ENCODE measurements around the gene DDX19B. TPM values are rescaled to one million over a fixed set of nuclear protein-coding genes. Genes with fewer than 3 reads are reported as not detected.
"Not testable (repeated sequence)": the region's sequence is repeated elsewhere in the genome, so short reads cannot be mapped to it uniquely, and the experiment has no call there.

Gene DDX19B
- total RNA-seq, 2 experiments from 2014 or later, result 28.7 to 31.3 TPM

DNA sequence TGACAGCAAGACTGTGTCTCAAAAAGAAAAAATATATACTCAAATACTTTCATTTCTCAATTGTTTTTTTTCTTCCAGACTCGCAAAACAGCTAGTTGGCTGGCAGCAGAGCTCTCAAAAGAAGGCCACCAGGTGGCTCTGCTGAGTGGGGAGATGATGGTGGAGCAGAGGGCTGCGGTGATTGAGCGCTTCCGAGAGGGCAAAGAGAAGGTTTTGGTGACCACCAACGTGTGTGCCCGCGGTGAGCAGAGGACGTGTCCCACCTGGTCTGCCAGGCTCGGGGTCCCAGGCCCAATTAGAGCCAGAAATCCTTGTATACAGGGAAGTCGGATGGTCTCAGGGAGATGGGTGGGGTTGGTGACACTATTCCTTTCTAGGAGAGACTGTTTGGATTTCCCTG lies 71.2 kb downstream of the DDX19B start:
- CTCF ChIA-PET, result interaction anchor here (0.7 to 1.6 kb wide), 11 partner anchors 9 to 283 kb away, joined by 3 to 8 read pairs (median 3); partner anchors contain the start of genes COG4, DDX19A, SF3B3 and ST3GAL2
- H3K4me3 Mint-ChIP-seq, result not testable (repeated sequence)

DNA sequence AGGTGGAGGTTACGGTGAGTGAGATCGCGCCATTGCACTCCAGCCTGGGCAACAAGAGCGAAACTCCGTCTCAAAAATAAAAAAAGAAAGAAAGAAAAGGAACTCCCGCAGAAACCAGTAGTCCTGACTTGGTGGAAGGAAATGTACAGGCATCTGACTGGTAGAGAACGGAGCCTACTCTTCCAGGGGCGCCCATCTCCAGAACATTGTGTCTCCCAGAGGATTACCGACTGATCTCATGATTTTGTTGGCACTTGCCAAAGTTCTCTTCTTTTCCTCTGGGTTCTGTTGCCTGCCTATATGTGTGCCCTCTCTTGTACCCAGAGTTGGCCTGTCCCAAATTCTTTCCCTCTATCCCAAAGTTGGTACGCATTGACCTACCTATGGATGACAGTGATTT lies 71.9 kb downstream of the DDX19B start:
- H3K9me3 Mint-ChIP-seq, result no peaks in the 10 kb centered on the region
- H3K27ac Mint-ChIP-seq, result no peak overlapping the region
- H3K36me3 Mint-ChIP-seq (ENCODE audit: low read depth), result peaks cover 42% of the 10 kb centered on the region
- DNase-seq, result no peak
- intact Hi-C loops (cut with micrococcal nuclease), result loop anchor here (1.0 kb wide), 2 partner anchors 282 to 400 kb away; no protein-coding TSS in a partner anchor
- H3K4me1 Mint-ChIP-seq (ENCODE audit: low read depth), result peaks cover 2% of the 10 kb centered on the region
- CTCF ChIA-PET, result interaction anchor here (0.5 to 0.8 kb wide), 2 partner anchors 24 to 80 kb away, joined by 3 read pairs; partner anchors contain the start of gene DDX19A
- H3K27me3 Mint-ChIP-seq (ENCODE audit: low read depth), result no peaks in the 10 kb centered on the region
- H3K4me3 Mint-ChIP-seq, result no peak overlapping the region

More for the DNA sequence above, 71.2 kb downstream of the DDX19B start:
- H3K36me3 Mint-ChIP-seq (ENCODE audit: low read depth), result peaks cover 40% of the 10 kb centered on the region
- not testable (repeated sequence) for H3K27me3 Mint-ChIP-seq (ENCODE audit: low read depth); H3K4me1 Mint-ChIP-seq (ENCODE audit: low read depth); H3K9me3 Mint-ChIP-seq
- peak overlapping the region; percentile 31 for H3K27ac Mint-ChIP-seq
- peak; percentile 60 for DNase-seq
- intact Hi-C loops (cut with micrococcal nuclease), result loop anchor here (1.0 kb wide), 2 partner anchors 283 to 401 kb away; no protein-coding TSS in a partner anchor

DNA sequence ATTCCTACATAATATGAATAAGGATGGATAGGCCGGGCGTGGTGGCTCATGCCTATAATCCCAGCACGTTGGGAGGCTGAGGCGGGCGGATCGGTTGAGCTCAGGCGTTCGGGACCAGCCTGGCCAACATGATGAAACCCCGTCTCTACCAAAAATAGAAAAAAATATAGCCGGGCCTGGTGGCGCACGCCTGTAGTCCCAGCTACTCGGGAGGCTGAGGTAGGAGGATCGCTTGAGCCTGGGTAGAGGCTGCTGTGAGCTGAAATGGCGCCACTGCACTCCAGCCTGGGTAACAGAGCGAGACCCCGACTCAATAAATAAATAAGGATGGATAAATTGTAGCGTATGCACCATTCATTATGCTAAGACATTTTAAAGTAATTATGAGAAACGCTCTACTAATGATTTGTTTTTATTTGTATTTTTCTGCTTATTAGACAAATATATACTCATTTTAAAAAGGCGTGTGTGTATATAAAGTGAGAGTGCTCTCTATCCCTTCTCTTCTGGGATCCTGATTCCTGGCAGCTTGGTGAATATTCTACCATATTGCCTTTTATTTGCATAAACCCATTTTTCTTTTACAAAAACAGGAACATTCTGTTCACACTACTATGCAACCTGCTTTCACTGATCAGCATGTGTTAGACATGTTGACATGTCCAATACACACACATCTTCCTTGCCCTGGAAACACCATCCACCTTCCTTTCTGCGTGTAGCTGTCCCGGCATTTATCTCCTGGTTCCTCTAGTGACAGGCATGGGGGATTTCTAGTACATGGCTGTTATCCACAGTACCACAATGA lies 74.1 kb downstream of the DDX19B start:
- Mint-ChIP-seq H3K4me3 (no peak overlapping the region), H3K9me3 (no peaks in the 10 kb centered on the region), H3K27ac (peak overlapping the region; percentile 52), H3K27me3 (ENCODE audit: low read depth) (no peaks in the 10 kb centered on the region), H3K4me1 (ENCODE audit: low read depth) (peaks cover 5% of the 10 kb centered on the region), H3K36me3 (ENCODE audit: low read depth) (peaks cover 44% of the 10 kb centered on the region)
- CTCF ChIA-PET, result interaction anchor here (0.6 kb wide), 2 partner anchors 155 to 192 kb away, joined by 3 to 5 read pairs; no protein-coding TSS in a partner anchor
- DNase-seq, result no peak
- intact Hi-C loops (cut with micrococcal nuclease), result no loop called here

DNA sequence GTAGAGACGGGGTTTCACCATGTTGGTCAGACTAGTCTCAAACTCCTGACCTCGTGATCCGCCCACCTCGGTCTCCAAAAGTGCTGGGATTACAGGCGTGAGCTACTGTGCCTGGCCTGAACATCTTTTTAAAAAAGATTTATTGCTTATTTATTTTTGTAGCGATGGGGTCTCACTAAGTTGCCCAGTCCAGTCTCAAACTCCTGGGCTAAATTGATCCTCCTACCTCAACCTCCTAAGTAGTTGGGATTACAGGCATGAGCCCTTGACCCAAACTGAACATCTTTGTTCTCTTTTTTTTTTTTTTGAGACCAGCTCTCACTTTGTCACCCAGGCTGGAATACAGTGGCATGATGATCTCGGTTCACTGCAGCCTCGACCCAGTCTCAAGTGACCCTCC lies 75.2 kb downstream of the DDX19B start:
- intact Hi-C loops (cut with micrococcal nuclease), result no loop called here
- Mint-ChIP-seq H3K36me3 (ENCODE audit: low read depth) (peaks cover 41% of the 10 kb centered on the region), H3K27me3 (ENCODE audit: low read depth) (no peaks in the 10 kb centered on the region), H3K27ac (peak overlapping the region; percentile 57), H3K9me3 (no peaks in the 10 kb centered on the region), H3K4me1 (ENCODE audit: low read depth) (peaks cover 7% of the 10 kb centered on the region), H3K4me3 (no peak overlapping the region)
- DNase-seq, result no peak
- CTCF ChIA-PET, result interaction anchor here (0.7 to 0.8 kb wide), 2 partner anchors 16 to 172 kb away, joined by 3 to 4 read pairs; no protein-coding TSS in a partner anchor

DNA sequence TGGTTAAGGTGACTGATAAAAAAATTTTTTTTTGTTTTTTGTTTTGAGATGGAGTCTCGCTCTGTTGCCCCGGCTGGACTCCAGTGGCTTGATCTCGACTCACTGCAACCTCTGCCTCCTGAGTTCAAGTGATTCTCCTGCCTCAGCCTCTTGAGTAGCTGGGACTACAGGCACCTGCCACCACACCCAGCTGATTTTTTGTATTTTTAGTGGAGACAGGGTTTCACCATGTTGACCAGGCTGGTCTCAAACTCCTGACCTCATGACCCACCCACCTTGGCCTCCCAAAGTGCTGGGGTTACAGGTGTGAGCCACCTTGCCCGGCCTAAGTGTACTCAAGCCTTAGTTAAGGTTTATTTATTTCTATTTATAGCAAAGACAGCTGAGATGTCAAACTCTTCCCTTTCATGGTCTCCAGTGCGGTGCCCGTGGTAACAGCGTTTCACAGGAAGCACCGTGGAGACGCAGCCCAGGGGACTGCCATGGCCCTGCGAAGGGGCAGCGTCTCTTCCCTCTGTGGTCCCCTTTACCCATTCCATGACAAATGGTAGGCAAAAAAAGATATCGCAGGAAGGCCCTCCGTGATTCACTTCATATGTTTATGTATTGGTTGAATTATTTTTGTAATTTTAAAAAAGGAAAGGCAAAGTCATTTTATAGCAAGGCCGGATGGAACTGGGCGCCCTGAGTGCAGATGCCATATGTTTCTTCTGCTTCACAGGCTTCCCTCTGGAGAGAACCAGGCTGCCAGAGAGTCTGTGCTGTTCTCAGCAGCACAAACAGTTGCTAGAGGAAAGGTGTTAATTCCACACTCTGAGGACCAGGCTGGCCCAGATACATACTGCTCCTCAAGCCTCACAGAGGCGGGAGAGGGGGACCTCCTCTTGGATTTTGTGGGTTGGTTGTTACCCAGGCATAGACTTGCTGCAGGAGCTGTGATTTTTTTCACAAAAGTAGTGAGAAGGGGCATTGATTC lies 76.9 kb downstream of the DDX19B start:
- Mint-ChIP-seq H3K4me3 (no peak overlapping the region), H3K36me3 (ENCODE audit: low read depth) (peaks cover 33% of the 10 kb centered on the region), H3K27me3 (ENCODE audit: low read depth) (no peaks in the 10 kb centered on the region), H3K27ac (peak overlapping the region; percentile 36), H3K9me3 (no peaks in the 10 kb centered on the region), H3K4me1 (ENCODE audit: low read depth) (peaks cover 15% of the 10 kb centered on the region)
- no peak for DNase-seq
- CTCF ChIA-PET, result interaction anchor here (0.7 kb wide), 1 partner anchor 13 kb away, joined by 3 read pairs; no protein-coding TSS in a partner anchor
- intact Hi-C loops (cut with micrococcal nuclease), result no loop called here

DNA sequence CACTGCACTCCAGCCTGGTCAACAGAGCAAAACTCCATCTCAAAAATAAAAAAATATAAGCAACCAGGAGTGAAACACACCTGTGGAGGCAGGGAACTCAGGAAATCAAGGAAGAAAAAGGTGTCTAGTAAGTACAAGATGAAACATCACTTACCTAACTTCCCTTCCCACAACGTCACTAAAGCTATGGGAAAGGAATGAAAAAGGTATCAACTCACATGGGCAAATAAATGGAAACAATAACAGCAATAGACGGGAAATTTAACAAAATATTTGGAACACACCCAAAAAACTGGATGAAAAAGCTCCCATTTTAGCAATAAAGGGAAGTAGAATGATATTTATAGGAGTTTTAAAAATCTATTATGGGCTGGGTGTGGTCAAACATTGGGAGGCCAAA lies 78.8 kb downstream of the DDX19B start:
- H3K4me3 Mint-ChIP-seq, result no peak overlapping the region
- peaks cover 15% of the 10 kb centered on the region for H3K4me1 Mint-ChIP-seq (ENCODE audit: low read depth)
- CTCF ChIA-PET, result no interaction called here
- no peaks in the 10 kb centered on the region for H3K27me3 Mint-ChIP-seq (ENCODE audit: low read depth)
- peaks cover 20% of the 10 kb centered on the region for H3K36me3 Mint-ChIP-seq (ENCODE audit: low read depth)
- intact Hi-C loops (cut with micrococcal nuclease), result no loop called here
- peak overlapping the region; percentile 61 for H3K27ac Mint-ChIP-seq
- H3K9me3 Mint-ChIP-seq, result no peaks in the 10 kb centered on the region
- DNase-seq, result no peak

DNA sequence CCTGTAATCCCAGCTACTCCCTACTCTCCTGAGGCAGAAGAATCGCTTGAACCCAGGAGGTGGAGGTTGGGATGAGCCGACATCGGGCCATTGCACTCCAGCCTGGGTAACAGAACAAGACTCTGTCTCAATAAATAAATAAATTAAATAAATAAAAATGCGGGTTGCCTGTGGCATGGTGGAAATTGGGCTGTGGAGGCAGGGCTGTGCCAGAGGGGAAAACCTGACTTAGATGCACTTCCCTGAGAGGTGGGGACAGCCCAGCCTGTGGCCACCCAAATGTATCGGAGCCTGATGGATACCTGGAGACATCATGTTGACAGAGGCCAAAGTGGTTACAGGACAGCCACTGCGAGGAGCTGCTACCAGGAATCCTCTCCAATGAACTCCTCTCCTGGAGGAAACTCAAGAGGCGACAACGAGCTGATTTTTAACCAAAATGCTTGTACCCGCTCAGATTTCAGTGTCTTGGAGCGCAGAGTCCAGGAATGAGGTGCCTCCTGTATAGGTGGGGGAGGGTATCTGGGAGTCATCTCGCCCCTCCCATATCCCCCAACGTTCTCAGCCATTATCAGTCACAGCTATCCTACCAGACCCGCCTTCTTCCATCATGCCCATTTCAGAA lies 80.0 kb downstream of the DDX19B start:
- DNase-seq, result no peak
- CTCF ChIA-PET, result interaction anchor here (0.6 to 1.6 kb wide), 4 partner anchors 74 to 155 kb away, joined by 3 to 5 read pairs (median 3); no protein-coding TSS in a partner anchor
- no peaks in the 10 kb centered on the region for H3K27me3 Mint-ChIP-seq (ENCODE audit: low read depth)
- peaks cover 15% of the 10 kb centered on the region for H3K36me3 Mint-ChIP-seq (ENCODE audit: low read depth)
- no peaks in the 10 kb centered on the region for H3K9me3 Mint-ChIP-seq
- peak overlapping the region; percentile 54 for H3K27ac Mint-ChIP-seq
- H3K4me3 Mint-ChIP-seq, result peak overlapping the region; percentile 98
- H3K4me1 Mint-ChIP-seq (ENCODE audit: low read depth), result peaks cover 15% of the 10 kb centered on the region
- intact Hi-C loops (cut with micrococcal nuclease), result no loop called here

DNA sequence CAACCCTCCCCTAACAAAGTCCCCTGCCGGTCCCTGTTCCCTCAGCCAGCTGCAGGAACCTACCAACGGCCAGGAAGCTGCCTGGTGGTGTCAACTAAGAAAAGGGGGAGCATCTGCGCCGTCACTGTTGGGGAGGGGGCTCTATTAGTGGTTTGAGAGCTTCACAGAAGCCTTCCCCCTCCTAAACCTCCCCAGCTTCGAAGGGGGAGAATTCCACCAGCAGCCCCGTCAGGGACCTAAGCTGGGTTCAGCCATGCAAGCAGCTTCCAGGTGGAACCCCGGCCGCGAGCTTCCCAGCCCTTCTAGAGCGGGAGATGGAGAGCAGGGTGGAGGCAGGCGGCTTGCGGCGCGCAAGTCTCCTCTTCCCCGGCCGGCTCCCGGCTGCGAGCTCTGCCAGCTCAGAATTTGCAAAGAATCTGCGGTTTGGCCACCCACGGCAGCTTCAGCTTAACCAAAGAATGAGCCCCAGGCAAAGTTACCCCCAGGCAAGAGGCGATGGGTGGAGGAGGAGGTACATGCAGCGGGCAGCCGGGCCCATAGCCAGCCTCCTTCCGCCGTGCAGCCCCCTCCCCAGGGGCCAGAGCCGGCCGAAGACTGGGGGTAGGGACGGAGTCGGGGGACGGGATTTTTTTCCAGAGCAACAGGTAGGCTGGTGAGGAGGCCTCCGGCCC lies 81.4 kb downstream of the DDX19B start:
- H3K36me3 Mint-ChIP-seq (ENCODE audit: low read depth), result peaks cover 12% of the 10 kb centered on the region
- intact Hi-C loops (cut with micrococcal nuclease), result loop anchor here (2.0 to 5.0 kb wide), 3 partner anchors 50 to 357 kb away; no protein-coding TSS in a partner anchor
- no peaks in the 10 kb centered on the region for H3K9me3 Mint-ChIP-seq
- DNase-seq, result peak; percentile 83
- H3K4me1 Mint-ChIP-seq (ENCODE audit: low read depth), result peaks cover 15% of the 10 kb centered on the region
- CTCF ChIA-PET, result interaction anchor here (0.6 to 1.8 kb wide), 12 partner anchors 10 to 272 kb away, joined by 3 to 8 read pairs (median 3); partner anchors contain the start of genes COG4 and PDPR
- no peaks in the 10 kb centered on the region for H3K27me3 Mint-ChIP-seq (ENCODE audit: low read depth)
- peak overlapping the region; percentile 89 for H3K27ac Mint-ChIP-seq
- H3K4me3 Mint-ChIP-seq, result peak overlapping the region; percentile 98

DNA sequence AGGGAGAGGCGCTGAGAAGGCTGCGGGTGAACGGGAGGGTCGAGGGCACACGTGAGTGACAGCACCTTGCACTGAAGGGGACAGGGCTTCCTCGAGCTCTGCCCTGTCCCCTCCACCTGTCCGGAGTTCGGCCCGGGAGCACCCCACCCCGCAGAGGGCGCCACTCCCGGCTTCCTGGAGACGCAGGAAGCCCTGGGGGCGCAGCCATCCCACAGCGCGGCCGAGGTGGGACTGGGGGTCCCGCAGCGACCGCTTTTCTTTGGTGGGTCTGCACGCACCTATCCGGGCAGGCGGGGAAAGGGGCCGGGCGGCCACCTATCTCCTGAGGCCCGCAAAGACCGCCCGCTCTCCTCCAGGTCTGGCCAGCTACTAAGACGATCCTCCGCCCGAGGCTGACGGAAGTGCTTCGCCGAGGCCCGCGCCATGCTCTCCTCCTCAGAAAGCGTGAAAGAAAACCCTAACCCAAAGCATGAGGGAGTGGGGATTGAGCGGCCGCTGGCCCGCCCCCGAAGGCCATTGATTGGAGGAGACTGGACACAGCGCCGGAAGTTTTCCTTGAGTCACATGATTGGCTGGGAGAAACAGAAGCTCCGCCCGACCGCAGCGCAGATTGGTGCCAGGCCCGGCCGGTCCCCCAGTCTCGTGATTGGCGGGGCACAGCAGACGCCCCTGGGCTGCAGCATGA lies 82.1 kb downstream of the DDX19B start:
- CTCF ChIA-PET, result interaction anchor here (0.6 to 1.8 kb wide), 11 partner anchors 11 to 272 kb away, joined by 3 to 8 read pairs (median 3); no protein-coding TSS in a partner anchor
- H3K4me1 Mint-ChIP-seq (ENCODE audit: low read depth), result peaks cover 15% of the 10 kb centered on the region
- H3K9me3 Mint-ChIP-seq, result no peaks in the 10 kb centered on the region
- H3K36me3 Mint-ChIP-seq (ENCODE audit: low read depth), result peaks cover 10% of the 10 kb centered on the region
- intact Hi-C loops (cut with micrococcal nuclease), result loop anchor here (1.0 to 5.0 kb wide), 10 partner anchors 23 to 356 kb away; partner anchors contain the start of genes AARS1, COG4, DDX19A and FCSK
- DNase-seq, result peak; percentile 98
- H3K4me3 Mint-ChIP-seq, result peak overlapping the region; percentile 98
- peak overlapping the region; percentile 94 for H3K27ac Mint-ChIP-seq
- H3K27me3 Mint-ChIP-seq (ENCODE audit: low read depth), result no peaks in the 10 kb centered on the region

DNA sequence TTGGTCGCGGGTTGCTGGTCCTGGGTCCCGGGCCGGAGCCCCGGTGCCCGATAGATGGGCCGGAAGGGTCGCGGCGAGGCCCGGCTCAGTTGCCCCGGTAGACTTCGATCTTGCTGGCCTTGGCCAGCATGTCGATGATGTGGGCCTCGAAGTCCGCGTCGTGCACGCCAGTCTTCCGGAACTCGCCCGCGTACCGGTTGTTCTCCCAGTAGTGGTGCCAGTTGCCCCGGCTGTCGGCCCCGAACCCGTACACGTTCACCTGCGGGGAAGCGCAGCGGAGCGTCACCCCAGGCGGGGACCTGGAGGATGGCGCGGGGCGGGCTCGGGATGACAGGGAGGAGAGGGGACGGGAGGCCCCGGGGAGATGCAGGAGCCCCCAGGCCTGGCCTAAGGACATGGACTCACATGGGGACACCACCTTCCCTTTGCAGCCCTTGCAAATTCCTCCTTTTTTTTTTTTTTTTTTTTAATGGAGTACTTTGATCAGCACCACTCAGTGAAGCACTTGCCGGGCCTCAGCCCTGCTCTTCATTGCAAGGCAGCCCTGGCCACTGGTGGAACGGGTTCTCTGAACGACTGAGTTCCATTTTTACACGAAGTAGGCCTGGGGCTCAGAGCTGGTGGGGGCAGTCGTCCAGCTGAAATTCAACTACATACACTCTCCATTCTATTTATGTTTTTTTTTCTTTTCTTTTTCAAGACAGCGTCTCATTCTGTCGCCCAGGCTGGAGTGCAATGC lies 82.8 kb downstream of the DDX19B start:
- H3K9me3 Mint-ChIP-seq, result no peaks in the 10 kb centered on the region
- CTCF ChIA-PET, result interaction anchor here (0.6 to 1.8 kb wide), 6 partner anchors 14 to 272 kb away, joined by 3 to 6 read pairs (median 3); no protein-coding TSS in a partner anchor

More for the DNA sequence above, 82.8 kb downstream of the DDX19B start:
- intact Hi-C loops (cut with micrococcal nuclease), result loop anchor here (1.0 to 5.0 kb wide), 10 partner anchors 23 to 356 kb away; partner anchors contain the start of genes AARS1, COG4, DDX19A and FCSK
- Mint-ChIP-seq H3K27ac (peak overlapping the region; percentile 94), H3K27me3 (ENCODE audit: low read depth) (no peaks in the 10 kb centered on the region), H3K4me3 (peak overlapping the region; percentile 98), H3K4me1 (ENCODE audit: low read depth) (peaks cover 15% of the 10 kb centered on the region), H3K36me3 (ENCODE audit: low read depth) (peaks cover 6% of the 10 kb centered on the region)
- no peak for DNase-seq

All from activated naive CD4-positive, alpha-beta T cell treated with anti-CD3 and anti-CD28 coated beads for 36 hours (primary cell).